H1 (cell line): Measurements from ENCODE around the gene BTBD7. TPM values are rescaled to one million over a fixed set of nuclear protein-coding genes. Genes with fewer than 3 reads are reported as not detected.

Source experiments
- CTCF ChIA-PET: fragments of 300-600 bp; sonication (Branson Sonifier 250); formaldehyde crosslinking; loops from one replicate; lab custom pipeline; 2021; ENCODE audit not compliant: partially characterized antibody; lab: Charles Lee
- POLR2A ChIA-PET: fragments of 300-600 bp; sonication (Branson Sonifier 250); formaldehyde crosslinking; loops from one replicate; lab custom pipeline; 2021; ENCODE audit warnings: inconsistent platforms; ENCODE audit not compliant: partially characterized antibody; lab: Charles Lee
- DNase-seq, 2 experiments: peaks; one replicate each; pipeline versions ENCODE4 v3.0.0 to v3.0.0-alpha.2; 2010 to 2022; ENCODE audit warnings: low spot score in 2 of 2, low read depth in 1 of 2, mixed read lengths in 1 of 2
- FAIRE-seq: peaks from 2 replicates; lab custom pipeline; 2011; peaks lifted over from hg19 to GRCh38; lab: Jason Lieb, UNC
- H2AFZ ChIP-seq: 2 replicates; pipeline ENCODE4 v1.8.1; 2012; ENCODE audit warnings: low read length, inconsistent platforms
- H2AK5ac ChIP-seq: 2 replicates; pipeline ENCODE4 v1.6.1; 2013; ENCODE audit warnings: low read depth, low read length
- H2BK120ac ChIP-seq: replicated peaks from 2 replicates; pipeline ENCODE3; 2013; ENCODE audit warnings: low read depth, low read length, inconsistent platforms
- H2BK12ac ChIP-seq: 2 replicates; pipeline ENCODE4 v1.6.1; 2013; ENCODE audit warnings: low read depth, low read length
- H2BK15ac ChIP-seq: 2 replicates; pipeline ENCODE4 v1.6.1; 2013; ENCODE audit warnings: low read length
- H2BK20ac ChIP-seq: 2 replicates; pipeline ENCODE4 v1.6.1; 2013; ENCODE audit warnings: low read length
- H2BK5ac ChIP-seq: 2 replicates; pipeline ENCODE4 v1.6.1; 2013; ENCODE audit warnings: low read depth, low read length
- H3K14ac ChIP-seq: 2 replicates; pipeline ENCODE4 v1.6.1; 2013; ENCODE audit warnings: inconsistent platforms; ENCODE audit not compliant: insufficient read length
- H3K18ac ChIP-seq: 2 replicates; pipeline ENCODE4 v1.6.1; 2013; ENCODE audit warnings: low read length; ENCODE audit errors: extremely low read depth
- H3K23ac ChIP-seq: 2 replicates; pipeline ENCODE4 v1.6.1; 2013; ENCODE audit warnings: inconsistent platforms; ENCODE audit not compliant: insufficient read length
- H3K23me2 ChIP-seq: 2 replicates; pipeline ENCODE4 v1.6.1; 2013; ENCODE audit warnings: low read depth, low read length
- H3K27ac ChIP-seq: 2 replicates; pipeline ENCODE4 v1.6.1; 2011; ENCODE audit warnings: low read depth, low read length, inconsistent platforms
- H3K27me3 ChIP-seq, 4 experiments: replicated peaks in 1 of 4; 1 replicate in 1 of 4; 2 replicates in 3 of 4; pipeline versions ENCODE4 v1.6.1 to v1.8.1; 2011 to 2013; ENCODE audit warnings: low read length in 3 of 4, mild to moderate bottlenecking in 3 of 4, inconsistent platforms in 2 of 4, mixed read lengths in 2 of 4, moderate library complexity in 1 of 4; ENCODE audit not compliant: control insufficient read depth in 3 of 4, insufficient read depth in 3 of 4; ENCODE audit errors: extremely low read depth in 1 of 4
- H3K36me3 ChIP-seq, 4 experiments: 2 replicates each; pipeline versions ENCODE4 v1.6.1 to v1.8.1; 2011 to 2013; ENCODE audit warnings: mild to moderate bottlenecking in 4 of 4, low read length in 3 of 4, moderate library complexity in 2 of 4, control low read depth in 1 of 4, inconsistent platforms in 1 of 4; ENCODE audit not compliant: insufficient read depth in 4 of 4, control insufficient read depth in 2 of 4
- H3K4ac ChIP-seq: replicated peaks from 2 replicates; pipeline ENCODE3; 2013; ENCODE audit warnings: low read length, low read depth, mixed read lengths, inconsistent platforms; ENCODE audit not compliant: insufficient read length
- H3K4me1 ChIP-seq, 4 experiments: replicated peaks in 1 of 4; 1 replicate in 1 of 4; 2 replicates in 3 of 4; pipeline versions ENCODE4 v1.6.1 to v1.8.1; 2011 to 2013; ENCODE audit warnings: low read length in 3 of 4, inconsistent platforms in 2 of 4, mixed read lengths in 1 of 4; ENCODE audit not compliant: insufficient read depth in 4 of 4, control insufficient read depth in 3 of 4
- H3K4me2 ChIP-seq, 2 experiments: 2 replicates each; pipeline versions ENCODE4 v1.6.1 to v1.8.1; 2011 to 2013; ENCODE audit warnings: low read depth in 2 of 2, low read length in 2 of 2, control low read depth in 1 of 2, inconsistent platforms in 1 of 2, mild to moderate bottlenecking in 1 of 2; ENCODE audit not compliant: insufficient read depth in 1 of 2
- H3K4me3 ChIP-seq, 4 experiments: fragments of 200-600, 300-600 bp in 1 of 4; sonication (generic), shearing (Covaris generic), sonication (Bioruptor Twin) in 1 of 4; 2 replicates each; pipeline versions ENCODE4 v1.5.1 to v1.8.1; 2011 to 2016; ENCODE audit warnings: low read length in 4 of 4, low read depth in 3 of 4, control low read depth in 2 of 4, inconsistent platforms in 2 of 4, mild to moderate bottlenecking in 2 of 4, mixed read lengths in 1 of 4, moderate library complexity in 1 of 4; ENCODE audit not compliant: insufficient read depth in 2 of 4; ENCODE audit errors: extremely low read depth in 1 of 4
- H3K56ac ChIP-seq: replicated peaks from 2 replicates; pipeline ENCODE3; 2013; ENCODE audit warnings: low read depth, mild to moderate bottlenecking, mixed read lengths, low read length, inconsistent platforms; ENCODE audit not compliant: insufficient read length
- H3K79me1 ChIP-seq: 2 replicates; pipeline ENCODE4 v1.6.1; 2013; ENCODE audit warnings: low read depth, low read length, control low read depth
- H3K79me2 ChIP-seq, 2 experiments: 2 replicates each; pipeline versions ENCODE4 v1.6.1 to v1.8.1; 2012 to 2013; ENCODE audit warnings: low read length in 2 of 2, mild to moderate bottlenecking in 2 of 2, inconsistent platforms in 1 of 2; ENCODE audit not compliant: insufficient read depth in 2 of 2, control insufficient read depth in 1 of 2
- H3K9ac ChIP-seq, 4 experiments: replicated peaks in 1 of 4; 1 replicate in 1 of 4; 2 replicates in 3 of 4; pipeline versions ENCODE4 v1.6.1 to v1.8.1; 2011 to 2013; ENCODE audit warnings: low read depth in 3 of 4, low read length in 3 of 4, control low read depth in 2 of 4, mild to moderate bottlenecking in 2 of 4, moderate library complexity in 2 of 4, inconsistent platforms in 1 of 4; ENCODE audit errors: extremely low read depth in 1 of 4
- H3K9me3 ChIP-seq, 2 experiments: 2 replicates each; pipeline versions ENCODE4 v1.6.1 to v1.8.1; 2012 to 2013; ENCODE audit warnings: mild to moderate bottlenecking in 2 of 2, moderate library complexity in 2 of 2, control low read depth in 1 of 2, inconsistent platforms in 1 of 2, low read depth in 1 of 2, low read length in 1 of 2, mixed read lengths in 1 of 2; ENCODE audit not compliant: insufficient read depth in 2 of 2
- H4K20me1 ChIP-seq, 2 experiments: replicated peaks in 1 of 2; 2 replicates each; pipeline versions ENCODE3 to v1.8.1; 2011 to 2013; ENCODE audit warnings: inconsistent platforms in 2 of 2, low read length in 2 of 2, mild to moderate bottlenecking in 1 of 2; ENCODE audit not compliant: insufficient read depth in 2 of 2, control insufficient read depth in 1 of 2
- H4K5ac ChIP-seq: 2 replicates; pipeline ENCODE4 v1.6.1; 2013; ENCODE audit warnings: low read length, low read depth, mixed read lengths, inconsistent platforms; ENCODE audit not compliant: insufficient read length
- H4K8ac ChIP-seq: 2 replicates; pipeline ENCODE4 v1.8.0; 2013; ENCODE audit warnings: mild to moderate bottlenecking, moderate library complexity, low read length, inconsistent platforms; ENCODE audit not compliant: insufficient read depth; ENCODE audit errors: extremely low read depth
- H4K91ac ChIP-seq: replicated peaks from 2 replicates; pipeline ENCODE3; 2013; ENCODE audit warnings: low read length, mixed read lengths, inconsistent platforms; ENCODE audit not compliant: insufficient read length
- EZH2 ChIP-seq: fragments of 200-600 bp; sonication (generic); IDR thresholded peaks from 2 replicates; pipeline ENCODE4 v1.7.1; 2012; ENCODE audit warnings: low read depth, mild to moderate bottlenecking, moderate library complexity, low read length, inconsistent platforms; ENCODE audit not compliant: severe bottlenecking
- RBBP5 ChIP-seq: IDR thresholded peaks from 2 replicates; pipeline ENCODE4 v1.7.1; 2012; ENCODE audit warnings: low read depth, mild to moderate bottlenecking, inconsistent platforms, low read length, moderate library complexity, borderline replicate concordance
- SAP30 ChIP-seq: fragments of 300-600 bp; sonication (generic); IDR thresholded peaks from 2 replicates; pipeline ENCODE4 v1.7.1; 2012; ENCODE audit warnings: low read length, moderate library complexity, mild to moderate bottlenecking, inconsistent platforms; ENCODE audit not compliant: insufficient read depth, insufficient replicate concordance
- WGBS, 2 experiments: shearing (Covaris generic) in 1 of 2; methylation state at CpG; one replicate each; pipeline versions ENCODE4 v1.1.6 to v1.1.7; 2013 to 2015; ENCODE audit warnings: low lambda C conversion rate in 2 of 2, mixed read lengths in 2 of 2, inconsistent platforms in 1 of 2, low coverage in 1 of 2, missing lambda C conversion rate in 1 of 2; ENCODE audit not compliant: insufficient replicate concordance in 2 of 2, insufficient coverage in 1 of 2, insufficient read length in 1 of 2; ENCODE audit errors: extremely low coverage in 1 of 2, missing lambda C conversion rate in 1 of 2; 5-methylcytosine and 5-hydroxymethylcytosine counted together
- polyA plus RNA-seq, 7 experiments: library from polyadenylated mRNA; depleted of rRNA in 3 of 7; stranded (reverse) in 5 of 7; unstranded in 2 of 7; fragments of >200 nt in 5 of 7; fragments of 200-250 nt in 2 of 7; gene quantifications; 1 replicate in 5 of 7; 2 replicates in 1 of 7; 4 replicates in 1 of 7; pipeline versions ENCODE4 v1.2.1 to v1.2.3, GENCODE V29; 2011 to 2013; ENCODE audit warnings: missing spikeins in 2 of 7, mixed read lengths in 2 of 7
- total RNA-seq: library from RNA; stranded (reverse); fragmentation: NEBNext Ultra II Directional; extraction: Animal tissue kit (Norgen Biotek cat#: 25700); gene quantifications from 2 replicates; pipeline ENCODE4 v1.2.1, GENCODE V29; 2021
- TF ChIP-seq, protein P1 (sequence below): IDR thresholded peaks from 2 replicates; pipeline ENCODE4 v1.6.1; 2012; ENCODE audit warnings: inconsistent platforms

The BTBD7 gene
- total and polyA plus RNA-seq, 2 of the 8 experiments (the other 6 are each of a cell fraction or from before 2014, with no cell fraction given), result 12.1 to 46.1 TPM

- H4K8ac ChIP-seq, result no peak overlapping the region
- FAIRE-seq, result no peak
- TF ChIP-seq RBBP5 (no peak), EZH2 (no peak), SAP30 (no peak)
- TF ChIP-seq, protein P1, sequence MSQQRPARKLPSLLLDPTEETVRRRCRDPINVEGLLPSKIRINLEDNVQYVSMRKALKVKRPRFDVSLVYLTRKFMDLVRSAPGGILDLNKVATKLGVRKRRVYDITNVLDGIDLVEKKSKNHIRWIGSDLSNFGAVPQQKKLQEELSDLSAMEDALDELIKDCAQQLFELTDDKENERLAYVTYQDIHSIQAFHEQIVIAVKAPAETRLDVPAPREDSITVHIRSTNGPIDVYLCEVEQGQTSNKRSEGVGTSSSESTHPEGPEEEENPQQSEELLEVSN, result no peak
- TF ChIP-seq, all 59 proteins: peak for 0
- H3K18ac ChIP-seq, result no peak overlapping the region
- ChIA-PET CTCF (no interaction called here), POLR2A (no interaction called here)
- H4K20me1 ChIP-seq, result no peaks in the 10 kb centered on the region
- DNase-seq, result no peak
- H3K36me3 ChIP-seq, result peaks cover 0 to 14% (median 3%) of the 10 kb centered on the region in 4 experiments; a peak in 5 of 8 replicates
- H2BK5ac ChIP-seq, result no peak overlapping the region
- H3K4me1 ChIP-seq, result no peaks in the 10 kb centered on the region
- peaks cover 2% of the 10 kb centered on the region; the same call in 1 of the 2 replicates for H3K79me1 ChIP-seq
- no peak overlapping the region for H4K91ac ChIP-seq
- no peak overlapping the region for H3K27ac ChIP-seq
- no peak overlapping the region for H3K9ac ChIP-seq
- H2AK5ac ChIP-seq, result no peak overlapping the region
- no peak overlapping the region for H2BK120ac ChIP-seq
- no peak overlapping the region for H3K4ac ChIP-seq
- no peak overlapping the region for H3K4me2 ChIP-seq
- WGBS, 2 experiments, result 100% methylated on average over 2 of the region's 2 CpGs; no CpG with 5 or more reads in 1 of the 2 experiments
- no peaks in the 10 kb centered on the region for H3K27me3 ChIP-seq
- H3K14ac ChIP-seq, result no peak overlapping the region
- no peaks in the 10 kb centered on the region; the same call in 1 of the 2 replicates for H3K23me2 ChIP-seq
- H4K5ac ChIP-seq, result no peak overlapping the region
- no peak overlapping the region for H2BK12ac ChIP-seq
- H3K79me2 ChIP-seq, result peaks cover 0 to 2% of the 10 kb centered on the region in 2 experiments; a peak in 1 of 4 replicates
- H3K4me3 ChIP-seq, result no peak overlapping the region
- no peak overlapping the region for H3K23ac ChIP-seq
- H3K56ac ChIP-seq, result no peak overlapping the region
- H2BK20ac ChIP-seq, result no peak overlapping the region
- H3K9me3 ChIP-seq, result no peaks in the 10 kb centered on the region
- H2AFZ ChIP-seq, result no peak overlapping the region
- H2BK15ac ChIP-seq, result no peak overlapping the region
Measured at GRCh38 chr14:93262446-93262845, 70.4 kb downstream of the BTBD7 start.
